IgD-negative memory B cell (primary cell): ENCODE results near the gene AGRP. TPM values are rescaled to one million over a fixed set of nuclear protein-coding genes. Genes with fewer than 3 reads are reported as not detected.

Experiments used
- H3K27ac Mint-ChIP-seq, 3 donors: one replicate each; pipeline ENCODE4 v1.8.0; 2020 to 2022; ENCODE audit warnings: mild to moderate bottlenecking in 3 of 3, mixed read lengths in 3 of 3, moderate library complexity in 1 of 3
- H3K27me3 Mint-ChIP-seq: one replicate; pipeline ENCODE4 v1.8.0; 2021; ENCODE audit warnings: mixed read lengths
- H3K36me3 Mint-ChIP-seq: one replicate; pipeline ENCODE4 v1.8.0; 2020; ENCODE audit warnings: mild to moderate bottlenecking, mixed read lengths
- H3K4me1 Mint-ChIP-seq, 3 donors: one replicate each; pipeline ENCODE4 v1.8.0; 2020 to 2022; ENCODE audit warnings: mixed read lengths in 3 of 3, mild to moderate bottlenecking in 1 of 3
- H3K4me3 Mint-ChIP-seq, 4 donors: one replicate each; pipeline ENCODE4 v1.8.0; 2020 to 2022; ENCODE audit warnings: mild to moderate bottlenecking in 4 of 4, mixed read lengths in 4 of 4, moderate library complexity in 3 of 4
- H3K9me3 Mint-ChIP-seq, 3 donors: one replicate each; pipeline ENCODE4 v1.8.0; 2020 to 2021; ENCODE audit warnings: mixed read lengths in 3 of 3, mild to moderate bottlenecking in 1 of 3
- polyA plus RNA-seq: library from polyadenylated mRNA; unstranded; fragments of 300-500 nt; fragmentation: Illumina TruSeq; gene quantifications from one replicate; pipeline ENCODE4 v1.2.3, GENCODE V29; 2021

Gene AGRP
- polyA plus RNA-seq, 1 donor from 2014 or later = not detected

DNA sequence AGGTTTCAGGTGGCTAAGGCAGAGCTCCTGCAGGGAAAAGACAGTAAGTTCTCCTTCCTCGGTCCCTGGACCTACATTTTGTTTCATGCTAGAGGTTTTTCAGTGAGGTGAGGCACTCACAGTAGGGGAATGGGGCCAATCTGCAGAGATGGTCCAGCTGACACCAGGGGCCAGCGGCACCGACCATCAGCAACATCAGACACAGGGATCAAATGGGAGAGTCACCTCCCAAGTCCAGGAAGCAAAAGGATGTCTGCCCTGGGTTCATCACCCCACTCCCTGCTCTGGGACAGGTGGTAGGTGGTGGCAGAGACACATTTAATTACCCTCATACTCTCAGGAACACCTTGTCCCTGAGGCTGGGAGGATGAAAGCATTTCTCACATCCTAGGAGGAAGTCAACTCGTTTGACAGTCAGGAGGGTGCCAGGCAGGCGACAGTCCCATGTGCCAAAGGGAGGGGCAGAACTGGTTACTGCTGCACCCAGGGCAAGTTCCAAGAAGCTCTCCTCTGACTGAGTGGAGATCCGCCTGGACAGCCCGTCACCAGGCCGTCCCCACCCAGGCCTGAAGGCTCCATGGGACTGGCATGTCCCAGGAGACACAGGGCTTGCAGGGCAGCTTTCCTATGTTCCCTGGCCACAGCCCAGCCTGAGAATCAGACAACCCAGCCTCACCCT, 21.6 kb downstream of the AGRP start:
- Mint-ChIP-seq H3K36me3 (peaks cover 4% of the 10 kb centered on the region), H3K4me3 (no peak overlapping the region), H3K4me1 (peaks cover 11 to 22% (median 11%) of the 10 kb centered on the region in 3 donors), H3K9me3 (no peaks in the 10 kb centered on the region), H3K27me3 (no peaks in the 10 kb centered on the region), H3K27ac (no peak overlapping the region)

DNA sequence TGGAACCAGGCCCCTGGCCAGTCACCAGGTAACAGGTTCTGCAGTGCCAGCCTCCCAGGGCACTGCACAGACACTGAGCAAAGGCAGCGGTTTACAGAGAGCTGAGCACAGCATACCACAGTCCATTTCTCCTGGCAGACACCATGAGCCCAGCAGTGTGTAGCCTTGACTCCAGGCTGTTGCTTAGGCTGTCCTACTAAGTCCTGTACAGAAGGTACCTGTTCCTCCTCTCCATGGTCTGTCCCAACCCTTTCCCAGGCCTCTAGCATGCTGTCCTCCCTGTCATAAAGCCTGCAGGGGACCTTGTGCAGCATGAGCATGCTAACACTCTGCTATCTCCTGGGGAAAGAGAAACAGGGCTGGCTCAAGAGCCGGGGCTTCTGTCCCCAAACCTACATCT, 22.4 kb downstream of the AGRP start:
- Mint-ChIP-seq H3K4me3 (no peak overlapping the region), H3K4me1 (peaks cover 8 to 23% (median 11%) of the 10 kb centered on the region in 3 donors), H3K27ac (no peak overlapping the region), H3K36me3 (peaks cover 4% of the 10 kb centered on the region), H3K9me3 (no peaks in the 10 kb centered on the region), H3K27me3 (no peaks in the 10 kb centered on the region)

DNA sequence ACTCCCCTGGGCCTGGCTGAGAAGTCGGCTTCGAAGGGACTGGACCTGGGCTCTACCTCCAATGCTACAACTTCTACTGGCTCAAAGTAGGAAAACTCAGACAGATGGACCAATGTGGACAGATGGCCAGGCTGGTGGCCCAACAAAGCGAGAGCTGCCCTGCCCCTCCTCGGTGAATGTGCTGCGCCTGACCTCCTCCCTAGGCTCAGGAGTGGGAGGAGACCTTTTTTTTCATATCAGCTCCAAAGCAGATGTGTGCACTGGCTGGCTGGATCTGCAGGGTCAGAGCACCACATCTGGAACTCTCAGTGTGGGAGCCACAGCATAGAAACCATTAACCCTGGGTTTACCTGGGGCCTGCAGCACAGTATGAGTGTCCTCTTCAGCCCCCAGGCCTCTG, 23.2 kb downstream of the AGRP start:
- Mint-ChIP-seq H3K36me3 (peaks cover 4% of the 10 kb centered on the region), H3K9me3 (no peaks in the 10 kb centered on the region), H3K27me3 (no peaks in the 10 kb centered on the region), H3K27ac (peak overlapping the region in 1 of 3 donors; percentile 66), H3K4me1 (peaks cover 7 to 16% (median 8%) of the 10 kb centered on the region in 3 donors), H3K4me3 (no peak overlapping the region)

DNA sequence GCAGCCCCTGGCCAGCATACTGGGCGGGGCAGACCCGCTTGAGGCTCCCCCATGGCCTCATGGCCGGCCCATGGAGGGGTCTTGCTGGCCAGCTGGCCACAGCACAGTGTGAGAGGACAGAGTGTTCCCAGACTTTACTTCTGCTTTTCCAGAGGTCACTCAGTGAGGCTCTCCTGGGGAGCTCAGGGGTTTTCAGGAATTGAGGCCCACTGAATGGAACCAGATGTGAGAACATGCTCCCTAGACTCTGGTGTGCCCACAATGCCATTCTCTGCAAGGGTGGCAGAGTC, 23.5 kb downstream of the AGRP start:
- H3K27me3 Mint-ChIP-seq = no peaks in the 10 kb centered on the region
- no peaks in the 10 kb centered on the region for H3K9me3 Mint-ChIP-seq
- peaks cover 4% of the 10 kb centered on the region for H3K36me3 Mint-ChIP-seq
- no peak overlapping the region for H3K4me3 Mint-ChIP-seq
- no peak overlapping the region for H3K27ac Mint-ChIP-seq
- peaks cover 7 to 16% (median 8%) of the 10 kb centered on the region in 3 donors for H3K4me1 Mint-ChIP-seq

DNA sequence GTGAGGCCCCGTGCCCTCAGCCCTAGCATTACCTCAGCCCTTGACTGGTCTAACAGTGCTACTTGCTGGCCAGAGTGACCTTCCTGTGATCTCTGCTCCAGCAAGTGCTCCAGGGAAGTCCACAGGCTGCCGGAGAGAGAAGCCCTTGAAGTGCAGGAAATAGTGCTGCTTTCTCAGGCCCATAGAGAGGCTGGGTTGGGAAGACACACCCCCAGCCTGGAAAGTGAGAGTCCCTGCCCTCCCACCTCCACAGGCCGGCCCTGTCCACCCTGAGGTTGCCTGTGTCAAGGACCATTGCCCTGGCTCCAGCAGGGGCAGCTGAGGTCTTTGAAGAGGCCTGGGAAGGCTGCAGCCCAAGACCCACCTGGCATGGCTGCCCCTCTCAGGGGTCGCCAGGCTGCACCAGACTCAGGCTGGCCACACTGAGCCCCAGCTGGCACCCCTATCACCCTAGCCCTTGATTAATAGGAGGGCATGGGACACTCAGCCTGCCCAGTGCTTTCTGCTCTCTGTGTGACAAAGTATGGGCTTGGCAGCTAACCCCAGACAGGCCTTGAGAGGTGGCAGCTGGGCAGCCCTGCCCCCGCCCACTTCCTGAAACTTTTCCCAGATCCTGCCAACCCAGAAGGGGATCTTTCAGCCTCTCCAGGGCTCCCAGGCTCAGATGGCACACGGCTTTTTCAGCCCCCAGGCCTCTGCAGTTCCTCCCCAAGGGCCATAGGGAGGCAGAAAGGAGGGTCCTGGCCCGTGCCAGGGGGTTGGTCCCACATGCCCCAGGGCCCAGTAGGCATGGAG, 24.1 kb downstream of the AGRP start:
- Mint-ChIP-seq H3K4me3 (no peak overlapping the region), H3K27ac (peak overlapping the region in 1 of 3 donors; percentile 53), H3K36me3 (peaks cover 4% of the 10 kb centered on the region), H3K4me1 (peaks cover 8 to 16% (median 9%) of the 10 kb centered on the region in 3 donors), H3K9me3 (no peaks in the 10 kb centered on the region), H3K27me3 (no peaks in the 10 kb centered on the region)

DNA sequence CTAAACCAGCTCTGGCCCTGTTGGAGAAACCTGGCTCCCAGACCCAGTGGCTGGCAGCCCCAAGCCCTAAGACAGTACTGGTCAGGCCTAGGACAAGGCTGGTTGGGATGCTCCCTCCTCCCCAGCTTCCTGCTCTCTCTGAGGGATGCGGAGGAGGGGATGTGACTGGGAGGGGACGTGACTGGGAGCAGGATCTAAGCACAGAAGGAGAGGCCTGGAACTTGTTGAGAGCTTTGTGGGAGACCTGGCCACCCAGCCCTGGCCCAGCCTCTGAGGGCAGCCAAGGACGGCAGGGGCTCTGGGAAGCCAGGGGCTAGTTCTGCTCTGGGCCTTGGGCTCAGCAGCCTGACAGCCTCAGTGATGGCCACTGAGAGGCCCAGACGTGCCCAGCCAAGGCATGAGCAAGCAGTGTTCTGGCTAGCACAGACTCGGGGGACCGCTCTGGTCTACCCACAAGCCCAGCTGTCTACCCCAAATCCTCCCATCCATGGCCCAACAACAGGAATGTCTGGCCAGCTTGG, 25.2 kb downstream of the AGRP start:
- Mint-ChIP-seq H3K4me3 (no peak overlapping the region), H3K36me3 (peaks cover 4% of the 10 kb centered on the region), H3K9me3 (no peaks in the 10 kb centered on the region), H3K27me3 (no peaks in the 10 kb centered on the region), H3K4me1 (peaks cover 8 to 20% (median 9%) of the 10 kb centered on the region in 3 donors), H3K27ac (no peak overlapping the region)

DNA sequence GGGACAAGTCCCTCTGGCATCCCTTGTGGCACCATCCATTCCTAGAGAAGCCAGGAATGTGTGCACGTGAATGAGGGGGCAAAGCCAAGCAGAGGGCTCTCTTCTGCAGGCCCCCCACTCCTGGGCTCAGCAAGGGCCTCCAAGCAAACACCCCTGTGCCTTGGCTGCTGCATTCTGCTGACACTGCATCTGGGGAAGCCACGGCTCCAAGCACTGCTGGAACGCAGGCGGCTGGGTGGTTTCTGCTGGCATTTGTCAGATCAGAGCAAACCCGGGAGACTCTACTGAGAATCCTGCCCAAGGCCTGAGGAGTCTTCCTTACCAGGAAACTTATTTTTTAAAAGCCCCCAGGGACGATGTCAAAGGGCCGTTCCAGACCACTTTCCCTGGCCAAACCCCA, 25.7 kb downstream of the AGRP start:
- no peaks in the 10 kb centered on the region for H3K27me3 Mint-ChIP-seq
- no peaks in the 10 kb centered on the region for H3K9me3 Mint-ChIP-seq
- H3K4me1 Mint-ChIP-seq = peaks cover 8 to 21% (median 10%) of the 10 kb centered on the region in 3 donors
- no peak overlapping the region for H3K4me3 Mint-ChIP-seq
- peak overlapping the region in 1 of 3 donors; percentile 48 for H3K27ac Mint-ChIP-seq
- H3K36me3 Mint-ChIP-seq = peaks cover 4% of the 10 kb centered on the region

DNA sequence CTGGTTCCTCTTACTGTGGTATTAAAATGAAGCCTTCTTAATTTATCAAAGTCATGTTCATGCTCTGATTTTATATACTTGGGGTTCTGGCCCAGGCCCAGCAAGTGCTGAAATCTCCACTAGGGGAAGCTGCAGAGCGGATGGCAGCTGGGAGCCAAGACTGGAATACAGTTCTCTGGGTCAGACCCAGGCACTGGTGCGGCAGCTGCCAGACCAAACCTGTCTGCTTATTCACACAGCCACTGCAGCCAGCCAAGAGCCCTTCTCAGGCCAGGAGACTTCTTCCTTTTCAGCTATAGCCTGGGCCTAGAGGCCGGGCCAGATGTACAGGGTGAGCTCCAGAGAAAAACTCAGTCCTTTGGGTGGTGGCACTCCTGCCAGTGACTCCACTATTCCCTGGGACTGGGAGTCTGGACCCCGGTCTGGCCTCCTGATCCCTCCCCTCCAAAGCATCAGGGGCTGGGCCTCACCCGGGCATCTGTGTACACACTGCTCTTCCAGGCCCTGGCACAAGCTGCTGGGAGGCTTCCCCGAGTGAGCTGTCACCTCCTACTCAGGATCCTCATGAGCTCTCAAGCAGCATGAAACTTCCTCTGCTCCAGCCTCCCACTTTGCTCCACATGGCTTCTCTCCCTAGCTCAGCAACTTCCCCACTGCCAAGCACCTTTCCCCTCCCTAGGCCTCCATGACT, 26.8 kb downstream of the AGRP start:
- no peaks in the 10 kb centered on the region for H3K27me3 Mint-ChIP-seq
- peaks cover 4% of the 10 kb centered on the region for H3K36me3 Mint-ChIP-seq
- H3K9me3 Mint-ChIP-seq = no peaks in the 10 kb centered on the region
- peaks cover 6 to 20% (median 10%) of the 10 kb centered on the region in 3 donors for H3K4me1 Mint-ChIP-seq
- H3K4me3 Mint-ChIP-seq = peak overlapping the region in 1 of 4 donors; percentile 72
- H3K27ac Mint-ChIP-seq = peak overlapping the region in 2 of 3 donors; percentile 20 to 48

DNA sequence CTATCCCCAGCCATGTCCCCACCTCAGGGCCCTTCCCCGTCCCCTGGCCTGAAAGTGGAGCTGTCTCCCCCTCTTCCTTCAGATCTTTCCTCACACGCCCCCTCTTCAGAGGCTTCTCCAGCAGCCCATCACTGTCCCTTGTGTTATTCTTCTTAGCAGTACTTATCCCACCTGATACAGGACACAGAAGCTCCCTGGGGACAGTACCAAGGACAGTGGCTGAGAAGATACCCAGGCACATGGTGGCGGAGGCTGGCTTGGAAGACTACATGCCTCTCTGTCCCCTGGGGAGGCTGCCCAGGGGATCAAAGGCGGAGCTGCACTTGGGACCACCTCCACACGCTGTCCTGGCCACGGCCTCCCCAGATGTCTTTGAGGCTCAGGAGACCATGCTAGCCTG, 28.5 kb downstream of the AGRP start:
- H3K27ac Mint-ChIP-seq = no peak overlapping the region

DNA sequence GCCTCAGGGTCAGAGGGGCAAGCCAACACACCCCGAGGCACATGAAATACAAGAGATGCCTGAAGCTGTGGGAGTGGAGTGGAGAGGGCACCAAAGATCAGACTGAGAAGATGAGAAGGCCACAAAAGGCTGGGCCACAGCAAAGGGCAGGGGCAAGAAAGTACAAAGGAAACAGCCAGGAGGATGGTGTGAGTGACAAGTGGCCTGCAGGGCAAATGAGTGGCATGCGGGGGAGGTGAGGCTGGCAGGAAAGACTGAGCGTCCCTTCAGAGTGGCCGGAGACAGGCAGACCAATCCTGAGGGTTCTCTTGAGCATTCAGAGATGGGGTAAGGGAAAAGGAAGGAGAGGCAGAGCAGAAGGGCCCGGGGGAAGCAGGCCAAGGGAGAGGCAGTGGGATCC, 29.2 kb downstream of the AGRP start:
- Mint-ChIP-seq H3K27me3 (no peaks in the 10 kb centered on the region), H3K27ac (no peak overlapping the region), H3K9me3 (no peaks in the 10 kb centered on the region), H3K36me3 (peaks cover 8% of the 10 kb centered on the region), H3K4me1 (peaks cover 0 to 18% (median 8%) of the 10 kb centered on the region in 3 donors), H3K4me3 (no peak overlapping the region)

More for the DNA sequence above, 28.5 kb downstream of the AGRP start:
- Mint-ChIP-seq H3K4me1 (peaks cover 0 to 18% (median 8%) of the 10 kb centered on the region in 3 donors), H3K4me3 (no peak overlapping the region), H3K9me3 (no peaks in the 10 kb centered on the region), H3K27me3 (no peaks in the 10 kb centered on the region), H3K36me3 (peaks cover 5% of the 10 kb centered on the region)

DNA sequence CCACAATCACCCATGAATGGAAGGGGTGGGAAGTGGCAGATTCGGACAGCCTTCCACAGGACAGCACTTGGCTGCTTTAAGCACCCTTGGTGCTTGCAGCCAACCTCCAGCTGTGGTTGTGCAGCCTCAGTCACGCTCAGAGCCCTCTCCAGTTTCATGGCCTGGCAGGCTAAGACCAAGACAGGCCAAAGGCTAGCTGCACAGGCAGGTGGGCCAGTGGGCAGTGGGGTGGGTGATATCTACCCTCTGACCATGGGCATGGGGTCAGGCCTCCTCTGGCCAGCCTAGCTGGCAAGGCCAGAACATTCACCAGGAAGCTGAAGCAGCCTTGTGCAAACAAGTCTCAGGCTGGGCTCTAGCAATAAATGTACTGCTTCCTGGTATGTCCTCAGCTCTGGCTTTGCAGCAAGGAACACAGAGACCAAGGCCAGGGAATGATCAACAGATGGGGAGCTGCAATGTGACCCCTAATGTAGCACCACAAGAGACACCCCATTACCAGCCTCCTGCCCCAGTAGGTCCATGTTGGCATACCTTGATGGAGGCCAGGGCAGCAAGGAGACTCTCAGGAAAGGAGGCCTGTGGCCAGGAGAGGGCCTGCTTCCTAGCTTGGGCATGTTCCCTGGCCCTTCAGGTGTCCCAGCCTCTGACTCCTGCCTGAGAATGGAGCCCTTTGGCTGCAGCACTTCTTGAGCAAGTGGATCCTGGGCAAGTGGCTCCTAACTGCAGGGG, 31.5 kb downstream of the AGRP start:
- Mint-ChIP-seq H3K27ac (no peak overlapping the region), H3K36me3 (peaks cover 7% of the 10 kb centered on the region), H3K4me1 (peaks cover 0 to 15% (median 8%) of the 10 kb centered on the region in 3 donors), H3K4me3 (no peak overlapping the region), H3K27me3 (no peaks in the 10 kb centered on the region), H3K9me3 (no peaks in the 10 kb centered on the region)

DNA sequence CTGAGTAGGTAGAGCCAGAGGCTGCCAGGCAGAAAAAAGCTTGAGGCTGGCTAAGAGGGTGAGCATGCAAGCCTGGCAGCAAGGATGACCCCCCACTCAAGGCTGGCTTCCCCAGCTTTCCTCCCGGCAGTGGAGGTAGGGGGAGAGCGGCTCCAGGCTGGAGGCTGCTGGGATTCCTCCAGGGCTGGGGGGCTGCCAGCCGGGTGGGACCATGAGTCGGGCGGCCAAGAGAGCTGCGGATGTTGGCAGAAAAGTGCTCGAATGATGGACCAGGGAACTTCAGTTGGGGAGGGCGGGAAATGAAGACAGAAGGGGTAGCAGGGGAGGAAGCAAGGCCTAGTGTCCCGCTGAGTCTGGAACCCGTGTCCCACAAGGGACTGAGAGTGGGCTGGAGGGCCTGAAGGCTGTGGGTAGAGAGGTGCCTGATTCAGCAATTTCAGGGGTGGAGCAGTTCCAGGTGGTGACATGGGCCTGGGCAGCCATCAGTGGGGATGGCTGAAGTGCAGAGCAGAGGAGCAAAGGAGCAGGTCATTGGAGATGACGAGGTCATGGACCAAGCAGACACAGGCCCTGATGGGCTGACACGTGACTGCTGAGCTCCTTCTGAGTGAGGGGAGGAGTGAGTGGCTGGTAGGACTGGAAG, 32.2 kb downstream of the AGRP start:
- peak overlapping the region in 1 of 3 donors; percentile 63 for H3K27ac Mint-ChIP-seq
- no peaks in the 10 kb centered on the region for H3K9me3 Mint-ChIP-seq
- peak overlapping the region in 1 of 4 donors; percentile 70 for H3K4me3 Mint-ChIP-seq
- H3K36me3 Mint-ChIP-seq = peaks cover 6% of the 10 kb centered on the region
- H3K4me1 Mint-ChIP-seq = peaks cover 0 to 11% (median 6%) of the 10 kb centered on the region in 3 donors
- no peaks in the 10 kb centered on the region for H3K27me3 Mint-ChIP-seq

DNA sequence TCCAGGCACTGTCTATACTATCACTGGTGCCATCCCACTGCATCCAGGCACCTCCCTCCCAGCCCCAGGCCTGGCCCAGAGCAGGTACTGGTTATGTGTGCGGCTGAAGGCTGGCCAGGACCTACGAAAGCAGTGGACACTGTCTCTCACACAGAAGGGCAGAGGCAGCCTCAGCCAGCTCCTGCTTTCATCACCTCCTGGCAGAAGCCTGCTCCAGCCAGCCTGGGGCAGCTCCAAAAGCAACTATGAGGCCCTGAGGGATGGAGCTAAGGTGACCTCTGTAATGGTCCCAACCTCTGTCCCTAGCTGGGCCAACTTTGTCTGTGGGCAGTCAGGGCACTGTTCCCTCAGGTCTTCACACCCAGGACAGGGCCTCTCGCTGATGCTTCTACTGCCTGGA, 33.6 kb downstream of the AGRP start:
- Mint-ChIP-seq H3K9me3 (no peaks in the 10 kb centered on the region), H3K27me3 (no peaks in the 10 kb centered on the region), H3K27ac (no peak overlapping the region), H3K4me1 (peaks cover 0 to 9% (median 4%) of the 10 kb centered on the region in 3 donors), H3K4me3 (no peak overlapping the region), H3K36me3 (peaks cover 6% of the 10 kb centered on the region)

DNA sequence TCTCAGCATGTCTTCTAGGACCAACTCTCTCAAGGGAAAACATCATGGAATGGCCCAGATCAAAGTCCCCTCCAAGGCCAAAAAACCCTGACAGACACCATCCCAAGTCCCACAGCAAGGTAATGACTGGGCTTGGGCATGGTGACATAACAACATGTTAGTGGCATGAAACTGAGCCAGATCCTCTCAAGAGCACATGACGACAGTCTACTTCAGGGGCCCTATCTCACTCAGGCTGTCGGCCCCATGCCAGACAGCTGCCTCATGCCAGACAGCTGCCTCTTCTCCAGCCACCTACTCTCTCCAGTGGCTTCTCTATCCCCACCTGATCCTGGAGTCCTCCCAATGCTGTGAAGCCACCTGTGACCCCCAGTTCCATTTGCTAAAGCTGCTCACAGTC, 34.0 kb downstream of the AGRP start:
- Mint-ChIP-seq H3K27me3 (no peaks in the 10 kb centered on the region), H3K36me3 (peaks cover 6% of the 10 kb centered on the region), H3K27ac (no peak overlapping the region), H3K9me3 (no peaks in the 10 kb centered on the region), H3K4me1 (peaks cover 0 to 9% (median 3%) of the 10 kb centered on the region in 3 donors), H3K4me3 (no peak overlapping the region)
